NCI-H524 treated with DMSO at 0.1 percent for 48 hours (cell line): Measurements from ENCODE around the gene RMDN2.
"Not testable (repeated sequence)": the region's sequence is repeated elsewhere in the genome, so short reads cannot be mapped to it uniquely, and the experiment has no call there.

Experiments used
- DNase-seq: peaks from one replicate; lab custom pipeline; 2025; lab: John Stamatoyannopoulos, UW

The RMDN2 gene

GRCh38 chr2:37992601-37993000, 67.5 kb downstream of the RMDN2 start:
- DNase-seq = no peak

GRCh38 chr2:37993143-37993542, 68.1 kb downstream of the RMDN2 start:
- no peak for DNase-seq

DNA sequence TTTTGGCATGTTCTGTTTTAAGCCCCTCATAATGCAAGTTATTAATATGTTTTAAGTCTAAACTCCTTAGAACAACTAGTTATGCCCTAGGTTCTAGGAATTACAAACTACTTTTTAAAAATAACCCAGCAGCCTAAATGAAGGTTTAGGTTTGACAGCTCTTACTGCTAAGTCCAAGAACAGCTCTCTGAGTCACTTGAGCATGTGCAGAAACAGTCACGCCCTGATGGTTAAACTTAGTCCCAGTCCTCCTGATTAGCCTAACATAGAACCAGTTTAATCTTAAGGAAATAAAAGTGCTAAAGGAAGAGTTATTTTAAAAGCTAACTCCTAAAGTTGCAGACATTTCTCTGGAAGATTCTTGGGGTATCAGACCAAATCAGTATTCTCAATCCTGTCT, 72.5 kb downstream of the RMDN2 start:
- no peak for DNase-seq

- no peak for DNase-seq
Measured at GRCh38 chr2:38000485-38001222, 75.6 kb downstream of the RMDN2 start.

DNA sequence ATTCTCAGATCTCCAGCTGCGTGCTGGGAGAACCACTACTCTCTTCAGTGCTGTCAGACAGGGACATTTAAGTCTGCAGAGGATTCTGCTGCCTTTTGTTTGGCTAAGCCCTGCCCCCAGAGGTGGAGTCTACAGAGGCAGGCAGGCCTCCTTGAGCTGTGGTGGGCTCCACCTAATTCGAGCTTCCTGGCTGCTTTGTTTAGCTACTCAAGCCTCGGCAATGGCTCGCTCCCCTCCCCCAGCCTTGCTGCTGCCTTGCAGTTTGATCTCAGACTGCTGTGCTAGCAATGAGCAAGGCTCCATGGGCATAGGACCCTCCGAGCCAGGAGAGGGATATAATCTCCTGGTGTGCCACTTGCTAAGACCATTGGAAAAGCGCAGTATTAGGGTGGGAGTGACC, 85.1 kb downstream of the RMDN2 start:
- DNase-seq = not testable (repeated sequence)

DNA sequence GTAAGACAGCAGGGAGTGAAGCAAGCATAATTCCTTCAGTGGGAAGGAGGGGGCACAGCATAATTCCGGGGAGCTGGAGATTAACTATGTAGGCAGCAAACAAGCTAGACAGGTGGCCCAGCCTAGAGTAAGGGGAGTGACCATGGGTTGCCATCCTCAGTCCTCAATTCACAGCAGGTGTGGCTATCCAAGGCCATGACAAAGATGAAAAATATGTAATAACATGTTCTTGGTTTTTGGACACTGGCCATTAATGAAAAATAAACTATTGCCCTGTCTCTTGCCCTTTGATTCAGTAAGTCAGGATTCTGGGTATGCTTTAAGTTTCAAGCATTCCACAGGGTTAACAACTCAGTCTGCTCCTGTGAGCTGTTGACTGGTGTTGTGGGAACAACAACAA, 85.9 kb downstream of the RMDN2 start:
- no peak for DNase-seq

- DNase-seq = no peak
Measured at GRCh38 chr2:38013158-38013752, 88.2 kb downstream of the RMDN2 start.

GRCh38 chr2:38016219-38016618, 91.1 kb downstream of the RMDN2 start:
- DNase-seq = no peak

GRCh38 chr2:38017836-38018235, 92.7 kb downstream of the RMDN2 start:
- DNase-seq = no peak

DNA sequence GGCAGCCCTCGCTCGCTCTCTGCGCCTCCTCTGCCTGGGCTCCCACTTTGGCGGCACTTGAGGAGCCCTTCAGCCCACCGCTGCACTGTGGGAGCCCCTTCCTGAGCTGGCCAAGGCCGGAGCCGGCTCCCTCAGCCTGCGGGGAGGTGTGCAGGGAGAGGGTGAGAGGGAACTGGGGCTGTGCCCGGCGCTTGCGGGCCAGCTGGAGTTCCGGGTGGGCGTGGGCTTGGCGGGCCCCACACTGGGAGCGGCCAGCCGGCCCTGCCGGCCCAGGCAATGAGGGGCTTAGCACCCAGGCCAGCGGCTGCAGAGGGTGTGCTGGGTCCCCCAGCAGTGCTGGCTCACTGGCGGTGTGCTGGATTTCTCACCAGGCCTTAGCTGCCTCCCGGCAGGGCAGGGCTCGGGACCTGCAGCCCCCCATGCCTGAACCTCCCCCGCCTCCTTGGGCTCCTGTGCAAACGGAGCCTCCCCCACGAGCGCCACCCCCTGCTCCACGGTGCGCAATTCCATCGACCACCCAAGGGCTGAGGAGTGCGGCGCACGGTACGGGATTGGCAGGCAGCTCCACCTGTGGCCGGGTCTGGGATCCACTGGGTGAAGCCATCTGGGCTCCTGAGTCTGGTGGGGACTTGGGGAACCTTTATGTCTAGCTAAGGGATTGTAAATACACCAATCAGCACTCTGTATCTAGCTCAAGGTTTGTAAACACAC, 95.4 kb downstream of the RMDN2 start:
- DNase-seq = not testable (repeated sequence)

GRCh38 chr2:38021589-38021988, 96.5 kb downstream of the RMDN2 start:
- no peak for DNase-seq

DNA sequence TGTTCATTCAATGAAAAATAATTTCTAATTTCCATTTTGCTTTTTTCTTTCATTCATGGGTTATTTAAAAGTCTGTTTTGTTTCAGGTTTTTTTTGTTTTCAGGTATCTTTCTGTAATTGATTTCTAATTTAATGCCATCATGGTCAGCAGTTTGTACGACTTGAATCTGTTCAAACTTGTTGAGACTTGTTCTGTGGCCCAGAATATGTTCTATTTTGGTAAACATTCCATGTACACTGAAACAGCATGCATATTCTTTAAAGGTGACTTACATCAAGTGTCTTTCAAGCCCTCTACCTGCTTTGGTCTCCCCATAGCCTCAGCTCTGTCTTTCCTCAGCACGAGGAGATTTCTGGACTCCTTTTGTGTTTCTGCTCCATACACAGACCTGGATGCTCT, 101.8 kb downstream of the RMDN2 start:
- no peak for DNase-seq

GRCh38 chr2:38028829-38029228, 103.7 kb downstream of the RMDN2 start:
- no peak for DNase-seq

DNA sequence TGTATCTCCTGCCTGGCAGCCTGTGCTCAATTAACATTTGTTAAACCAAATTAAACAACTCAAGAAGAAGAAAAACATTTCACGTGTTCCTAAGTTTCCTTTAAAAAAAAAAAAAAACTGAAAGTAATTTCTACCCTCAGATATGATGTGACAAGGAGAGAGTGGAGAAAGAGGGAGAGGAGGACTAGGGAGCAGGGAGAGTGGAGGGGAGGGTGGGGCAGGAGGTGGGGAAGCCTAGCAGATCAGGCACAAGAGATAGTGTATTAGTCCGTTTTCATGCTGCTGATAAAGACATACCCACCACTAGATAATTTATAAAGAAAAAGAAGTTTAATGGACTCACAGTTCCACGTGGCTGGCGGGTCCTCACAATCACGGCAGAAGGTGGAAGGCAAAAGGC, 104.4 kb downstream of the RMDN2 start:
- DNase-seq = no peak

- no peak for DNase-seq
Measured at GRCh38 chr2:38030635-38031355, 105.7 kb downstream of the RMDN2 start.

DNA sequence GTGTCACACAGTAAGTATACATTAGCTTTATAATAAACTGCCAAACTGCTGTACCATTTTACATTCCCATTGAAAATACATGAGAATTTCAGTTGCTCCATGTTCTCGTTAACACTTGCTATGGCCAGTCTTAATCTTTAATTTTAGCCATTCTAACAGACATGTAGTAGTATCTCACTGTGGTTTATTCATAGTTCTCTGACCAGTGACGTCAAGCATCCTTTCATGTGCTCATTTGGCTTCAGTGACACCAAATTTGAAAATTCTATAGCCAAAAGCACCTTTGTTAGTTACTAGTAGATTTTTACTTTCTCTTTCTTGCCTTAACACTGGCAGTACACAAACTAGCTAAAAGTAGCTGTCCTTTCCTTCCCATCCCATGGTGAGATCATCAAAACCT, 107.9 kb downstream of the RMDN2 start:
- no peak for DNase-seq

DNA sequence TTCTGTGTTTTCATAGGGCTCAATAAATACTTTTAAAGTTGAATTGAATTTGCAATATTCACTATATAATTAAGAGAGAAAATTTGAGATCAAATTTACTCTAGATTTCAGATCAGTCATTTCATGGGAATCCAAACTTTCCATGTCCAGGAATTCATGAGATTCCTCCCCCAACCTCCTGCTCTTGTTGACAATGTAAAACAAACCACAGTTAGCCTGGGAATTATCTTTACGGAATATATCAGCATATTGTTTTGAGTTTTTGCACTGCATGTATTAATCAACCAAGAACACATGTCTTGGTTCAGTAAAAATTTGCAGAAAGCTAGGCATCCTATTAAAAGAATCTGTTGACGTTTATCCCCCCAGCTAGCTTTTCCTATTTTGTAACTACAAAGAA, 108.6 kb downstream of the RMDN2 start:
- no peak for DNase-seq

DNA sequence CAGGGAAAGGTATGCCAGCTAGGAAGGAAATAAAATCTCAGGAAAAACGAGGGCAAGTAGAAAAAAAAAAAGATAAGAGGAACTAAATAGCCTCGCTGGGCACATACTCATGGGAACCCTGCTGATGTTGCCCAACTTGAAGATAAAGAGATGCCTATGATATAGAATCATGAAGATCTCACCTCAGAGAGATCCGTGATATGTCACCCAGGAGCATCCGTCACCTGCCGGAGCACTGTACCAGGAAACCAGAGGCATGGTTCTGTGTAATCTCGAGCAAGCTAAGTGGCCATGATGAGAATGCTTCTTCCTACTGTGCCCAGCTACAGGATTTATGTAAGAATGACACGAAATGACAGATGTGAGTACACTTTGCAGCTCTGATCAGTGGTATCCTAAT, 110.9 kb downstream of the RMDN2 start:
- no peak for DNase-seq

- DNase-seq = no peak
Measured at GRCh38 chr2:38037325-38037724, 112.2 kb downstream of the RMDN2 start.

- no peak for DNase-seq
Measured at GRCh38 chr2:38037757-38038621, 112.9 kb downstream of the RMDN2 start.

DNA sequence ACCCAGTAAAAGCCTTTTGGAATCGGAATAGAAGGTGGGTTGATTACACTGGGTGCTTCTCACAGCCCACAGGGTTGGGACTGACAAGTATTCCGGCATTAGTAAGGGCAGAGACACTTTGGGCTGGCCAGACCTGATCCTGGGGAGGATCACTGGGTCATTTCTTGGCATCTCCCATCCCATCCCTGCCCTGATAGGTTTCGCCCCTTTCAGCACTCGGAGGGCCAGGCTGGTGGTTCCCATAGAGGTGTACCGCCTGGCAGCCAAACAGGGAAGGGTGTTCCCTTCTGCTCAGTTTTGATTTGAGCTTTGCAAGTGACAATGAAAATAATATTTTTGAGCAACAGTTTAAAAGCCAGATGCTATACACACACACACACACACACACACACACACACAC, 113.6 kb downstream of the RMDN2 start:
- no peak for DNase-seq
